PC-3 (cell line): ENCODE data around the gene TTC16. TPM values are rescaled to one million over a fixed set of nuclear protein-coding genes. Genes with fewer than 3 reads are reported as not detected.

Source experiments
- ATAC-seq: fragments of 200-7000 bp; cut with Tn5 transposase; 2 replicates; pipeline ENCODE4 v1.9.1; 2020; ENCODE audit warnings: mild to moderate bottlenecking, moderate library complexity
- BruUV-seq: library from RNA; stranded (reverse); fragments of 400-500 nt; replicated peaks from 2 replicates; lab custom pipeline; 2021; lab: Mats Ljungman, UMichigan
- CTCF ChIA-PET: fragments of 300-600 bp; sonication (Branson Sonifier 250); formaldehyde crosslinking; loops from one replicate; lab custom pipeline; 2022; ENCODE audit warnings: antibody characterized with exemption; lab: Charles Lee
- POLR2A ChIA-PET: fragments of 300-600 bp; sonication (Branson Sonifier 250); formaldehyde crosslinking; loops from one replicate; lab custom pipeline; 2022; ENCODE audit warnings: antibody characterized with exemption; ENCODE audit not compliant: unreplicated experiment; lab: Charles Lee
- DNase-seq: peaks from one replicate; pipeline ENCODE4 v3.0.0-alpha.2; 2015
- H2AFZ ChIP-seq: fragments of 300-600 bp; sonication (generic); 2 replicates; pipeline ENCODE4 v1.6.0; 2016; ENCODE audit warnings: antibody characterized with exemption, low read length
- H3F3A ChIP-seq: fragments of 300-600 bp; sonication (generic); one replicate; pipeline ENCODE4 v1.6.0; 2017; ENCODE audit warnings: antibody characterized with exemption, low read length, control low read depth, mild to moderate bottlenecking; ENCODE audit not compliant: unreplicated experiment
- H3K27ac ChIP-seq: fragments of 300-600 bp; sonication (generic); 2 replicates; pipeline ENCODE4 v1.5.1; 2016; ENCODE audit warnings: mild to moderate bottlenecking, low read length
- H3K27me3 ChIP-seq: fragments of 300-600 bp; sonication (generic); 2 replicates; pipeline ENCODE4 v1.6.1; 2016; ENCODE audit warnings: low read length, mixed read lengths
- H3K36me3 ChIP-seq: fragments of 300-600 bp; sonication (generic); 2 replicates; pipeline ENCODE4 v1.6.1; 2016; ENCODE audit warnings: low read depth, mixed run types, low read length, mixed read lengths
- H3K4me1 ChIP-seq: fragments of 300-600 bp; sonication (generic); 2 replicates; pipeline ENCODE4 v1.5.1; 2016; ENCODE audit warnings: low read length; ENCODE audit not compliant: insufficient read depth
- H3K4me2 ChIP-seq: fragments of 300-600 bp; sonication (generic); 2 replicates; pipeline ENCODE4 v1.6.0; 2016; ENCODE audit warnings: low read length
- H3K4me3 ChIP-seq: fragments of 300-600 bp; sonication (generic); 2 replicates; pipeline ENCODE4 v1.5.1; 2016; ENCODE audit warnings: mild to moderate bottlenecking, low read length, mixed read lengths
- H3K79me2 ChIP-seq: fragments of 300-600 bp; sonication (generic); 2 replicates; pipeline ENCODE4 v1.6.1; 2017; ENCODE audit warnings: low read length, mixed read lengths
- H3K9ac ChIP-seq: fragments of 300-600 bp; sonication (generic); 2 replicates; pipeline ENCODE4 v1.6.0; 2016; ENCODE audit warnings: mild to moderate bottlenecking, low read length
- H3K9me2 ChIP-seq: fragments of 300-600 bp; sonication (generic); replicated peaks from 2 replicates; pipeline ENCODE4 v1.6.1; 2016; ENCODE audit warnings: mixed run types, low read length, mixed read lengths
- H3K9me3 ChIP-seq: fragments of 300-600 bp; sonication (generic); 2 replicates; pipeline ENCODE4 v1.6.1; 2016; ENCODE audit warnings: low read length, mixed read lengths
- H4K20me1 ChIP-seq: fragments of 300-600 bp; sonication (generic); 2 replicates; pipeline ENCODE4 v1.6.1; 2016; ENCODE audit warnings: low read length, mixed read lengths
- EZH2 ChIP-seq: fragments of 300-600 bp; sonication (generic); IDR thresholded peaks from one replicate; pipeline ENCODE4 v1.6.1; 2017; ENCODE audit warnings: antibody characterized with exemption, mild to moderate bottlenecking, low read length; ENCODE audit not compliant: unreplicated experiment
- EZH2phosphoT487 ChIP-seq: fragments of 300-600 bp; sonication (generic); IDR thresholded peaks from 2 replicates; pipeline ENCODE4 v1.6.1; 2018; ENCODE audit warnings: mild to moderate bottlenecking, antibody characterized with exemption, low read length, borderline replicate concordance
- intact Hi-C: fragments of 100-400 bp; cut with micrococcal nuclease; formaldehyde crosslinking; loops from 2 replicates; pipeline ENCODE4 v1.9.0; 2023
- total RNA-seq: library from RNA; depleted of rRNA; stranded (reverse); fragments of >200 nt; gene quantifications from 2 replicates; pipeline ENCODE4 v1.2.3, GENCODE V29; 2014
- TF ChIP-seq, protein P1 (sequence below): fragments of 300-600 bp; sonication (generic); conservative IDR thresholded peaks from 2 replicates; pipeline ENCODE4 v1.5.1; 2017; ENCODE audit warnings: antibody characterized with exemption, low read depth, mild to moderate bottlenecking, low read length

TTC16 gene
- total RNA-seq, 1 experiment from 2014 or later: 0.04 TPM

DNA sequence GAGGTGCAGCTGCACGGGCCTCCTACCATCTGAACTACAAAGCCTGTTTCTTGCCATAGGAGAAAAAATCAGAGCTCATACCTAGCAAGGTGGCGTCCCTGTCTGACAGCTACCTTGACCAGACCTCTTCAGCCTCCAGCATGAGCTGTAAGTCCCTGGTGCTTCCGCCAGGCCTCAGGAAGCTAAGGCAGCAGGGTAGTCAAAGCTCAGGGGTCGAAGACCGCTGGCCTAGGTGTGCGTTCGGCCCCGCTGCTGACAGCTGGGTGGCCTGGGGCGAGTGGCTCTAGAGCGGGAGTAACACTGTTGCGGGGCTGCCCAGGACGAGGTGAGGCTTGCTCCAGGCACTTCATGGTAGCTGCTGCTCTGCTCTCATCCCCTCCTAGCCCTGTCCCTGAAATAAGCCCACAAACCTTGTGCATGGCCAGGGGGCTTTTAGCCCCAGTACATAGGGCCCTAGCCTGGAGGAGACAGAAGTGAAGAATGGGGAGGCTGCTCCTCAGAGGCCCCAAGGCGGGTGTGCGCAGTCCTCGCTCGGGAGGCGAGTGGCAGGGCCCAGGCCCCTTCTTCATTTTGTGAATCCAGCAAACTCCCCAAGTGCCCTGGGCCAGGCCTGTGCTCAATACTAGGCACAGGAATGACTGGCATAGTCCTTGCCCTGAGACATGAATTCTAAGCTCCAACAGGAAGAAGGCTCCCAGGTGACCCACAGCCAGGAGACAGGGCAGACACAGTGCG lies 13.8 kb downstream of the TTC16 start:
- DNase-seq (no peak), ATAC-seq (no peak)
- Histone ChIP-seq H3K4me1 (peaks cover 8% of the 10 kb centered on the region), H3K9ac (no peak overlapping the region), H2AFZ (no peak overlapping the region), H3K4me2 (no peak overlapping the region), H3K36me3 (no peaks in the 10 kb centered on the region), H3K9me2 (no peaks in the 10 kb centered on the region), H3K27me3 (no peaks in the 10 kb centered on the region), H4K20me1 (no peaks in the 10 kb centered on the region), H3K4me3 (no peak overlapping the region), H3K27ac (no peak overlapping the region), H3K79me2 (no peaks in the 10 kb centered on the region), H3K9me3 (no peaks in the 10 kb centered on the region), H3F3A (no peaks in the 10 kb centered on the region)
- ChIA-PET POLR2A (no interaction called here), CTCF (no interaction called here)
- TF ChIP-seq EZH2 (no peak), EZH2phosphoT487 (no peak)
- TF ChIP-seq, protein P1, sequence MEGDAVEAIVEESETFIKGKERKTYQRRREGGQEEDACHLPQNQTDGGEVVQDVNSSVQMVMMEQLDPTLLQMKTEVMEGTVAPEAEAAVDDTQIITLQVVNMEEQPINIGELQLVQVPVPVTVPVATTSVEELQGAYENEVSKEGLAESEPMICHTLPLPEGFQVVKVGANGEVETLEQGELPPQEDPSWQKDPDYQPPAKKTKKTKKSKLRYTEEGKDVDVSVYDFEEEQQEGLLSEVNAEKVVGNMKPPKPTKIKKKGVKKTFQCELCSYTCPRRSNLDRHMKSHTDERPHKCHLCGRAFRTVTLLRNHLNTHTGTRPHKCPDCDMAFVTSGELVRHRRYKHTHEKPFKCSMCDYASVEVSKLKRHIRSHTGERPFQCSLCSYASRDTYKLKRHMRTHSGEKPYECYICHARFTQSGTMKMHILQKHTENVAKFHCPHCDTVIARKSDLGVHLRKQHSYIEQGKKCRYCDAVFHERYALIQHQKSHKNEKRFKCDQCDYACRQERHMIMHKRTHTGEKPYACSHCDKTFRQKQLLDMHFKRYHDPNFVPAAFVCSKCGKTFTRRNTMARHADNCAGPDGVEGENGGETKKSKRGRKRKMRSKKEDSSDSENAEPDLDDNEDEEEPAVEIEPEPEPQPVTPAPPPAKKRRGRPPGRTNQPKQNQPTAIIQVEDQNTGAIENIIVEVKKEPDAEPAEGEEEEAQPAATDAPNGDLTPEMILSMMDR: no peak
- intact Hi-C loops: no loop called here
- no TSS peak for BruUV-seq

DNA sequence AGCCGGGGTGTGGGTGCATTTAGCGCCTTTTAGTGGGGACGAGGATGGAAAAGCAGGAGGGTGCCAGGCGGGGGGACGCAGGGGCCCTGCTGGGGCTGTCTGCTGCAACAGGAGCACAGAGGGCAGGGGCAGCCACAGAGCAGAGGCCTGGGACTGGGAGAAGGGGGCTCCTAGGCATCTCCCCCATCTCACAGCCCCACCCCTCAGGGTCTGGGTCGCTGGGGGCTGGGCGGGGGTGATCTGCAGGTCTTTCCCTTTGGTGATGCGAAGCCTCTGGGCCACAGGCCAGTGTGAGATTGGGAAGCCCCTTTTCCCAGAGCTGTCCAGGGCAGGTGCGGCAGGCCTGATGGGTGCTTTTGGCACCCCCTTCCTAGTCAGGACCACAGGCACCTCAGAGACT lies 14.4 kb downstream of the TTC16 start:
- intact Hi-C loops: no loop called here
- Histone ChIP-seq H3K4me1 (peaks cover 8% of the 10 kb centered on the region), H3K79me2 (no peaks in the 10 kb centered on the region), H3K9me3 (no peaks in the 10 kb centered on the region), H3K4me2 (no peak overlapping the region), H3K4me3 (no peak overlapping the region), H2AFZ (no peak overlapping the region), H3K9ac (no peak overlapping the region), H3K36me3 (no peaks in the 10 kb centered on the region), H3K27ac (no peak overlapping the region), H3K9me2 (no peaks in the 10 kb centered on the region), H3F3A (no peaks in the 10 kb centered on the region), H4K20me1 (no peaks in the 10 kb centered on the region), H3K27me3 (no peaks in the 10 kb centered on the region)
- TF ChIP-seq EZH2phosphoT487 (no peak), EZH2 (no peak)
- TF ChIP-seq, protein P1: no peak
- BruUV-seq: no TSS peak
- ATAC-seq: no peak
- no peak for DNase-seq
- CTCF ChIA-PET: no interaction called here
- POLR2A ChIA-PET: no interaction called here

DNA sequence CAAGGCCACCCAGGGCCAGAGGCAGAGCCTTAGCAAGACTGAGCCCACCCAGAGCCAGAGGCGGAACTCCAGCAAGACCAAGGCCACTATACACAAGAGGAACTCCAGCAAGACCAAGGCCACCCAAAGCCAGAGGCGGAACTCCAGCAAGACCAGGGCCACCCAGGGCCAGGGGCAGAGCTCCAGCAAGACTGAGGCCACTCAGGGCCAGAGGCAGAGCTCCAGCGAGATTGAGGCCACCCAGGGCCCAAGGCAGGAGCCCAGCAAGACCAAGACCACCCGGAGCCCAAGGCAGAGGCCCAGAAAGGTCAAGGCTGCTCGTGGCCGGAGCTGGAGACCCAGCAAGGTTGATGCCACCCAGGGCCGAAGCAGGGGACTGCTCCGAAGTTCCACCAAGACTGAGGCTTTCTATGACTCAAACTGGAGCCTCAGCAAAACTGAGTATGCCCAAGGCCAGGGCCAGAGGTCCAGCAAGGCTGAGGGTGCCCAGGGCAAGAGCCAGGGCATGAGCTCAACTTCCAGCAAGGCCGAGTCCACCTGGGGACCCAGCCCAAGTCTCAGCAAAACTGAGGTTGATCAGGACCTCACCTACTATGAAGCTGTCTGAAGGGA lies 15.0 kb downstream of the TTC16 start:
- H3F3A ChIP-seq: no peaks in the 10 kb centered on the region
- H3K9me3 ChIP-seq: no peaks in the 10 kb centered on the region
- intact Hi-C loops: no loop called here
- H3K9ac ChIP-seq: no peak overlapping the region
- ATAC-seq (no peak), DNase-seq (no peak)
- POLR2A ChIA-PET: no interaction called here
- no peaks in the 10 kb centered on the region for H3K36me3 ChIP-seq
- H3K27ac ChIP-seq: no peak overlapping the region
- no peaks in the 10 kb centered on the region for H4K20me1 ChIP-seq
- no peaks in the 10 kb centered on the region for H3K27me3 ChIP-seq
- no peak overlapping the region for H2AFZ ChIP-seq
- TF ChIP-seq EZH2 (no peak), EZH2phosphoT487 (no peak)
- TF ChIP-seq, protein P1: no peak
- no TSS peak for BruUV-seq
- H3K9me2 ChIP-seq: no peaks in the 10 kb centered on the region
- H3K79me2 ChIP-seq: no peaks in the 10 kb centered on the region
- no peak overlapping the region for H3K4me2 ChIP-seq
- no peak overlapping the region for H3K4me3 ChIP-seq
- CTCF ChIA-PET: no interaction called here
- H3K4me1 ChIP-seq: peaks cover 8% of the 10 kb centered on the region
